GM19193 (cell line): ENCODE measurements around the gene DDRGK1.

ENCODE experiments used
- POLR2A ChIP-seq: IDR thresholded peaks from 4 replicates; pipeline ENCODE4 v1.6.1; 2011; ENCODE audit not compliant: insufficient read depth, insufficient read length; ENCODE audit errors: extremely low read depth

Gene DDRGK1

DNA sequence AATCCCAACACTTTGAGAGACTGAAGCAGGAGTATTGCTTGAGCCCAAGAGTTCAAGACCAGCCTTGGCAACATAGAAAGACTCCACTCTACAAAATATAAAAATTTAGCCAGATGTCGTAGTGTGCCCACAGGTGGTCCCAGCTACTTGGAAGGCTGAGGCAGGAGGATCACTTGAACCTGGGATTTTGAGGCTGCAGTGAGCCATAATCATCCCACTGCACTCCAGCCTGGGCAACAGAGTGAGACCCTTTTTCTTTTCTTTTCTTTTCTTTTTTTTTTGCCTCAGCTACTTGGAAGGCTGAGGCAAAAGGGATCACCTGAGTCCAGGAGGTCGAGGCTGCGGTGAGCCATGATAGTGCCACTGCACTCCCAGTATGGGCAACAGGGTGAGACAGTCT, 62.7 kb downstream of the DDRGK1 start:
- no peak for TF ChIP-seq POLR2A
